ENCODE data around the gene PLAAT2. TPM values are rescaled to one million over a fixed set of nuclear protein-coding genes. Genes with fewer than 3 reads are reported as not detected.

The PLAAT2 gene
- total and polyA plus RNA-seq, 10 of the 15 experiments (the other 5 are each of a cell fraction or from before 2014, with no cell fraction given), result 4.6 to 25.9 (median 8.6) TPM

DNA sequence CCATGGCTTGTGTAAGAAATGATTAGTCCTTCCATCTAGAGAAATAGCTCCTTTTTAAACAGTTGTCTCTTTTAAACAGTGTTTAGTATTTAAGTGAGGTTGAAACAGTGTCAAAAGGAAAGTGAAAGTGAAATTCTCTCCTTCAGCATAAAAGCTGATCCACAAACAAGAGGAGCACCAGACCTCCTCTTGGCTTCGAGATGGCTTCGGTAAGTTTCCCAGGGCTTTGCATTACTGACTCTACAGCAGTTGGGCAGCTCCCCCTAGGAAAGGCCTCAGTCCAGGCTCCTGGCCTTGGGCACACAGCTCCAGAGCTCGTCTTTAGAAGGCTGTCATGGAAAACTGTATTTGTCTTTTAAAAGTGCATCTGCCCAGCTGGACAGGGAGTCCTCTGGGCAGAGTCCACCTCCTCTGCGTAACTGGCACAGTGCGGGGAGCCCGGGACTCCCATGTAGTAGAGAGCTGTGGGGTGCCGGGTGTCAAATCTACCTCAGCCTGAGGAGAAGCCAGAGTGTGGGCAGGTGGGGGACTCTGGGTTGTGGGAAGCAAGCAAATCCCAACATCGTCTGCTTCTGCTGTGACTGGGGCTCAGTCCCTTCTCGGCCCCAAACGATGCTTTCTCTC lies 26.4 kb downstream of the PLAAT2 start, which contains the start of gene PLAAT4 (continued):
- TF ChIP-seq CHD2 (IDR thresholded peaks at IDR 0.05; ENCODE audit: borderline replicate concordance, low read depth, low read length) (no peak), IKZF2 (IDR thresholded peaks at IDR 0.05) (peak in 1 of 2 experiments; percentile 13; a peak in 1 of 4 replicates), DPF2 (IDR thresholded peaks at IDR 0.05) (0 out of 2 replicates have a peak, but pooled peaks have one; percentile 24), NBN (IDR thresholded peaks at IDR 0.05) (no peak), NFIC (IDR thresholded peaks at IDR 0.05; ENCODE audit: low read depth, low read length) (no peak), NR2C2 (IDR thresholded peaks at IDR 0.05; ENCODE audit: borderline replicate concordance, control insufficient read depth, insufficient read length, low read depth) (no peak), TCF7 (IDR thresholded peaks at IDR 0.05; ENCODE audit: borderline replicate concordance) (no peak), ZNF24 (IDR thresholded peaks at IDR 0.05) (no peak), JUNB (IDR thresholded peaks at IDR 0.05) (peak; percentile 89), SMAD5 (IDR thresholded peaks at IDR 0.05; ENCODE audit: low read depth) (no peak), POLR2AphosphoS5 (IDR thresholded peaks at IDR 0.05; ENCODE audit: low read length) (peak; percentile 54), SMC3 (IDR thresholded peaks at IDR 0.05; ENCODE audit: borderline replicate concordance, low read length) (no peak), KLF5 (IDR thresholded peaks at IDR 0.05; ENCODE audit: partially characterized antibody) (no peak)

DNA sequence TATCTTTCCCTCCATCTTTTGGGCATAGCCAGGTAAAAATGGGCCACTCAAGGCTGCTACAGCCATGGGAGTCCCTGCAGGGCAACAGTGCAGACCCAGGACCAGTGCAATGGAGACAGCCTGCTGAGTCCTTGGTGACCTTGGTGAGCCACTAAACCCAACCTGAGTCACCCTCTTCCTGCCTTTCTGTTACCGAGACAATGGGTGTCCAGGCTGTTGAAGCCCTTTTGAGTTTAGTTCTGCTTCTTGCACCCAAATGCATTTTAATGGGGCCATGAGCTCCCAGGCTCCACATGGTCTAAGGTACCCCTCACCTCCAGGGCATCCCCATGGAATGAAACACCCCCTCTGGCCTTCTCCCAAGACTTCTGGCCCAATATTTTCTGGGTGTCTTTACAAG lies 27.4 kb downstream of the PLAAT2 start:
- ChIA-PET RAD21 (ENCODE audit: unreplicated experiment) (interaction anchor here (0.6 to 1.9 kb wide), 3 partner anchors 28 to 107 kb away, joined by 4 to 7 read pairs (median 4); no protein-coding TSS in a partner anchor), CTCF (interaction anchor here (0.7 to 1.2 kb wide), 2 partner anchors 47 to 167 kb away, joined by 3 to 4 read pairs; no protein-coding TSS in a partner anchor), SMC1A (ENCODE audit: uncharacterized antibody, unreplicated experiment) (interaction anchor here (0.7 to 3.7 kb wide), 7 partner anchors 16 to 56 kb away, joined by 3 to 12 read pairs (median 4); no protein-coding TSS in a partner anchor), POLR2A (interaction anchor here (0.8 to 2.1 kb wide), 2 partner anchors 28 to 31 kb away, joined by 3 to 9 read pairs; partner anchors contain the start of gene PLAAT2)
- no peaks in the 10 kb centered on the region for H3K79me2 ChIP-seq (ENCODE audit: control insufficient read depth, insufficient read depth, low read length)
- H3K27ac ChIP-seq (ENCODE audit: control insufficient read depth, insufficient read depth), result no peak overlapping the region
- no peaks in the 10 kb centered on the region for H4K20me1 ChIP-seq (ENCODE audit: control insufficient read depth, insufficient read depth)
- H3K36me3 ChIP-seq (ENCODE audit: control insufficient read depth in 2 of 2, insufficient read depth in 2 of 2, low read length in 1 of 2), result no peaks in the 10 kb centered on the region
- intact Hi-C loops (cut with micrococcal nuclease; ENCODE audit: unreplicated experiment) (loop anchor here (1.0 kb wide), 1 partner anchor 32 kb away; no protein-coding TSS in a partner anchor), in situ Hi-C loops (cut with MboI) (no loop called here)
- H3K9me3 ChIP-seq (replicated peaks; ENCODE audit: control insufficient read depth, insufficient read depth, low read length), result no peaks in the 10 kb centered on the region
- TF ChIP-seq CREM (IDR thresholded peaks at IDR 0.05; ENCODE audit: low read depth) (no peak), RAD51 (IDR thresholded peaks at IDR 0.05) (no peak), NBN (IDR thresholded peaks at IDR 0.05) (no peak), POLR2AphosphoS5 (IDR thresholded peaks at IDR 0.05; ENCODE audit: low read length) (no peak), IRF4 (IDR thresholded peaks at IDR 0.05; ENCODE audit: low read depth, low read length) (no peak), NR2C2 (IDR thresholded peaks at IDR 0.05; ENCODE audit: borderline replicate concordance, control insufficient read depth, insufficient read length, low read depth) (no peak)
- no TSS peak for BruUV-seq (replicated peaks)
- H3K4me3 ChIP-seq, result no peak overlapping the region
- peaks cover 34% of the 10 kb centered on the region for H3K4me1 ChIP-seq (ENCODE audit: control insufficient read depth, insufficient read depth, low read length)
- FAIRE-seq, result no peak
- ATAC-seq, result peak; percentile 19
- DNase-seq (ENCODE audit: low read depth, low spot score), result no peak
- H3K9ac ChIP-seq (ENCODE audit: control insufficient read depth, insufficient read depth, low read length), result no peak overlapping the region
- H3K27me3 ChIP-seq (replicated peaks in 1 of 2; ENCODE audit: control insufficient read depth in 2 of 2, insufficient read depth in 2 of 2, low read length in 1 of 2), result no peaks in the 10 kb centered on the region
- H3K4me2 ChIP-seq (ENCODE audit: control insufficient read depth, insufficient read depth), result no peak overlapping the region; the same call in 1 of the 2 replicates
- 42% methylated on average over 1 of the region's 1 CpG for WGBS (ENCODE audit: insufficient coverage, insufficient replicate concordance, low lambda C conversion rate, missing lambda C conversion rate)
- no peak overlapping the region for H2AFZ ChIP-seq (ENCODE audit: control insufficient read depth, low read depth, low read length)

Data from GM12878 (cell line).